D721Med (cell line): Measurements from ENCODE around the gene SLC38A10.

Experiments
- DNase-seq: peaks from one replicate; pipeline ENCODE4 v3.0.0; 2011; ENCODE audit warnings: low spot score; ENCODE audit not compliant: insufficient read length
- FAIRE-seq: peaks from 2 replicates; lab custom pipeline; 2011; peaks lifted over from hg19 to GRCh38; lab: Jason Lieb, UNC
- CTCF ChIP-seq: IDR thresholded peaks from 2 replicates; pipeline ENCODE4 v1.5.1; 2012; ENCODE audit warnings: mild to moderate bottlenecking, control low read depth; ENCODE audit not compliant: insufficient read depth; ENCODE audit errors: missing control alignments

SLC38A10 gene

DNA sequence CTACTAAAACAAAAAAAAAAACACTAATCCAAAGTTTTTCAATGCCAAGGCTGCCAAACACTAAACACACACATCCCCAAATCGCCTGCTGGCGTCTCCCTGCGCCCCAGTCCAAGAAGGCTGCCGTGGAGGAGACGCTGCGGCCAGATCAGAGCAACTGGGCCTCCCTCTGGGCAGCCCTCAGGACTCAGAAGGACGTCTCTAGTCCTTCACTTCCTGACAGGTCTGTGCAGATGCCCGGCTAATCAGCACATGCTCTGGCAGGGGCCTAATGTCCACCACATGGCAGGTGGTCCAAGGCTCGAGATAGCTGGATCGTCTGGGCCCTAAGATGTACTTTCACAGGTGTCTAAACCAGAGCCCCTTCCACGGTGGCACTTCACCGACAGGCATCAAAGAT, 2.7 kb downstream of the SLC38A10 start:
- TF ChIP-seq CTCF: no peak
- no peak for FAIRE-seq
- DNase-seq: no peak

- FAIRE-seq (no peak), DNase-seq (peak; percentile 86)
- TF ChIP-seq CTCF: peak; percentile 73
These were observed 3.4 kb downstream of the SLC38A10 start for GRCh38 chr17:81291662-81292061.

GRCh38 chr17:81290230-81290629, 4.9 kb downstream of the SLC38A10 start:
- FAIRE-seq (no peak), DNase-seq (no peak)
- no peak for TF ChIP-seq CTCF

DNA sequence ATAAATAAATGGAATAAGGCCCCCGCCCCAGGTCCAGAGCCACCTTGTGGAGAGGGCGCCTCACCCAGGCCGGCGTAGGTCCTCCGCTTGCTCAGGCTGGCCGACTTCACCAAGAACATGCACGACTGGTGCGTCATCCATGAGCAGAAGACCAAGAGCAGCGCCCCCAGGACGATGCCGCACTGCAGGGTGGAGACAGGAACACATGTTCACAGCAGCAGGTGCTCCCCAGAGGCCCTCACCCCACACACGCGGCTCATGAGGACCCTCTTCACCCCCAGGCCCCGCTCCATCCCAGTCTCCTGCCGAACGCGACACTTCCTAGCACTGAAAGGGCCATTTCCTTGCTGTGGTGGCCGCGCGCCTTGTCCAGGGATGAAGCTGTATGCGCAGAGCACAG, 5.5 kb downstream of the SLC38A10 start:
- FAIRE-seq (no peak), DNase-seq (no peak)
- TF ChIP-seq CTCF: no peak

GRCh38 chr17:81288715-81289114, 6.4 kb downstream of the SLC38A10 start:
- no peak for TF ChIP-seq CTCF
- FAIRE-seq: no peak
- DNase-seq: no peak

GRCh38 chr17:81287741-81288430, 7.2 kb downstream of the SLC38A10 start:
- FAIRE-seq (no peak), DNase-seq (no peak)
- no peak for TF ChIP-seq CTCF

- FAIRE-seq: no peak
- DNase-seq: no peak
- no peak for TF ChIP-seq CTCF
These were observed 8.0 kb downstream of the SLC38A10 start for GRCh38 chr17:81287152-81287551.
